Measurements from ENCODE around the gene IFNK.
A peak's percentile ranks its signal among the peaks of the same experiment; 100 is the strongest.

Gene IFNK

GRCh38 chr9:27542508-27542907 lies 18.4 kb downstream of the IFNK start:
- no peaks in the 10 kb centered on the region for H3K4me1 ChIP-seq
- no peaks in the 10 kb centered on the region for H3K36me3 ChIP-seq (ENCODE audit: control insufficient read depth, insufficient read depth, low read length)
- H3K79me2 ChIP-seq, result no peaks in the 10 kb centered on the region
- TF ChIP-seq, protein P1, sequence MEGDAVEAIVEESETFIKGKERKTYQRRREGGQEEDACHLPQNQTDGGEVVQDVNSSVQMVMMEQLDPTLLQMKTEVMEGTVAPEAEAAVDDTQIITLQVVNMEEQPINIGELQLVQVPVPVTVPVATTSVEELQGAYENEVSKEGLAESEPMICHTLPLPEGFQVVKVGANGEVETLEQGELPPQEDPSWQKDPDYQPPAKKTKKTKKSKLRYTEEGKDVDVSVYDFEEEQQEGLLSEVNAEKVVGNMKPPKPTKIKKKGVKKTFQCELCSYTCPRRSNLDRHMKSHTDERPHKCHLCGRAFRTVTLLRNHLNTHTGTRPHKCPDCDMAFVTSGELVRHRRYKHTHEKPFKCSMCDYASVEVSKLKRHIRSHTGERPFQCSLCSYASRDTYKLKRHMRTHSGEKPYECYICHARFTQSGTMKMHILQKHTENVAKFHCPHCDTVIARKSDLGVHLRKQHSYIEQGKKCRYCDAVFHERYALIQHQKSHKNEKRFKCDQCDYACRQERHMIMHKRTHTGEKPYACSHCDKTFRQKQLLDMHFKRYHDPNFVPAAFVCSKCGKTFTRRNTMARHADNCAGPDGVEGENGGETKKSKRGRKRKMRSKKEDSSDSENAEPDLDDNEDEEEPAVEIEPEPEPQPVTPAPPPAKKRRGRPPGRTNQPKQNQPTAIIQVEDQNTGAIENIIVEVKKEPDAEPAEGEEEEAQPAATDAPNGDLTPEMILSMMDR (IDR thresholded peaks at IDR 0.05), result no peak
- H3K27ac ChIP-seq, result no peak overlapping the region
- H3K4me2 ChIP-seq (ENCODE audit: low read length), result no peak overlapping the region
- no peak overlapping the region for H2AFZ ChIP-seq
- H3K27me3 ChIP-seq (ENCODE audit: control insufficient read depth, insufficient read depth, low read length), result no peaks in the 10 kb centered on the region
- no peak overlapping the region for H3K4me3 ChIP-seq (ENCODE audit: low read depth, low read length)
- H3K9ac ChIP-seq, result no peak overlapping the region
- H3K9me3 ChIP-seq (ENCODE audit: control insufficient read depth, low read length), result no peaks in the 10 kb centered on the region

GRCh38 chr9:27545471-27545870 lies 21.4 kb downstream of the IFNK start:
- no peaks in the 10 kb centered on the region for H3K4me1 ChIP-seq
- no peak overlapping the region for H3K4me3 ChIP-seq (ENCODE audit: low read depth, low read length)
- no peak overlapping the region for H3K9ac ChIP-seq
- TF ChIP-seq, protein P1 (IDR thresholded peaks at IDR 0.05), result no peak
- no peaks in the 10 kb centered on the region for H3K79me2 ChIP-seq
- H3K9me3 ChIP-seq (ENCODE audit: control insufficient read depth, low read length), result no peaks in the 10 kb centered on the region
- H2AFZ ChIP-seq, result no peak overlapping the region
- H3K36me3 ChIP-seq (ENCODE audit: control insufficient read depth, insufficient read depth, low read length), result peaks cover 3% of the 10 kb centered on the region
- no peak overlapping the region for H3K4me2 ChIP-seq (ENCODE audit: low read length)
- no peak overlapping the region for H3K27ac ChIP-seq
- no peaks in the 10 kb centered on the region for H3K27me3 ChIP-seq (ENCODE audit: control insufficient read depth, insufficient read depth, low read length)

DNA sequence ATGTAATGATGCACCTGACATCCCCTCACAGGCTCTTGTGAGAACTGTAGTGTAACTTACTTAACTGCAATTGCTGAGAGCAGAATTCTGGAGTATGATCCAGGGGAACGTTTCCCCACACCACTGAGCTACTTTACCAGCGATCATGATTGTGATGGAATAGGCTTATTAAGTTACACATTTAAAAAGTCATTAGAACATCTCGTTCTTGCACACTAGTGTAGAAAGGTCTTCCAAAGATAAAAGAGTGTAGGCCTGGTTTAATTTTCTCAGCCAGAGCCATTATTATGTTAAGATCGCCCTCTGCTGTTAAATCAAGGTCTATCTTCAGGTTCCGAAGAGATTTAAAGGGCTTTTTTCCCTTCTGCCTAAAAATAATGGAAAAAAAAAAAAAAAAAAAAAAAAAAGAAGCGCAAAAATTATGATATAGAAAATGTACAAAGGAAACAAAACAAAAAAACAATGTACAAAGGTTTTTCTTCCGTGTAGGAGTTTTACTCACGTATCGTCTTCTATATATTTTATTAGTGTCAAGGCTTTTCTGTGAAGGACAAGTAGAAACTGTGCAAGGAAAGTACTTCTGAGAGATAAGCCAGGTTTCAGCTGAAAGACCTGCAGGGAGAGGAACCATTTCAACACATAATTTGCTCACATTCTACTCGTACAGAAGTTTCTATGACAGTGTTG lies 24.1 kb downstream of the IFNK start:
- Histone ChIP-seq H3K4me3 (ENCODE audit: low read depth, low read length) (no peak overlapping the region), H3K4me2 (ENCODE audit: low read length) (no peak overlapping the region), H3K27me3 (ENCODE audit: control insufficient read depth, insufficient read depth, low read length) (no peaks in the 10 kb centered on the region), H3K27ac (no peak overlapping the region), H3K79me2 (no peaks in the 10 kb centered on the region), H3K36me3 (ENCODE audit: control insufficient read depth, insufficient read depth, low read length) (peaks cover 3% of the 10 kb centered on the region), H3K9me3 (ENCODE audit: control insufficient read depth, low read length) (no peaks in the 10 kb centered on the region), H3K4me1 (no peaks in the 10 kb centered on the region), H2AFZ (no peak overlapping the region), H3K9ac (no peak overlapping the region)
- TF ChIP-seq, protein P1 (IDR thresholded peaks at IDR 0.05), result peak; percentile 16

DNA sequence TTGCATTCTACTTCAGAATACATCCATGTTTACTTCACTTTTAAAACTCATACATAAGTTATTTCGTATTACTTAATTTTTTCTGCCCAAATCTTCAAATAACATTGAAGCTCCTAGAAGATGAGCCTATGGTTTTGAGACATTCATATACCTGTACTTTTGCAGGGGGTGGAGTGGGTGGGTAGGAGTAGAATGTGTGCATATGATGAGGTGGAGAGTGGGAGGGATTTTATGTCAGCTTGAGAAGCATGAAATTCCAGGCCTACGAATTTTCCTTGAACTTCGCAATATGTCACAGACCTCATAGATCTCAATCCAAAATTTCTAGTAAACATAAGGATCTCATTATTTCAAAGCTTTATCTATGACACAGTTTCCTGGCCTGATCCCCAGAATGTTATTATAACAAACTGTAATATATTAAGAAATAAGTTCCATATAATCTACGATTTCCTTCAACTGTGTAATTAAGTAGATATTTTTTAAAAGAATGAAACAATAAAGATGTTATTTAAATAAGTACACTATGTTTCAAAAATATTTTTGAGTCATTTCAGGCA lies 25.2 kb downstream of the IFNK start:
- Histone ChIP-seq H3K4me2 (ENCODE audit: low read length) (no peak overlapping the region), H3K27me3 (ENCODE audit: control insufficient read depth, insufficient read depth, low read length) (no peaks in the 10 kb centered on the region), H3K4me1 (no peaks in the 10 kb centered on the region), H3K9ac (no peak overlapping the region), H3K79me2 (no peaks in the 10 kb centered on the region), H3K27ac (no peak overlapping the region), H3K36me3 (ENCODE audit: control insufficient read depth, insufficient read depth, low read length) (peaks cover 3% of the 10 kb centered on the region), H3K4me3 (ENCODE audit: low read depth, low read length) (no peak overlapping the region), H3K9me3 (ENCODE audit: control insufficient read depth, low read length) (no peaks in the 10 kb centered on the region), H2AFZ (no peak overlapping the region)
- TF ChIP-seq, protein P1 (IDR thresholded peaks at IDR 0.05), result no peak

- H3K9me3 ChIP-seq (ENCODE audit: control insufficient read depth, low read length), result no peaks in the 10 kb centered on the region
- H3K79me2 ChIP-seq, result no peaks in the 10 kb centered on the region
Observed at GRCh38 chr9:27554712-27555111, 30.6 kb downstream of the IFNK start.

More at GRCh38 chr9:27554712-27555111, 30.6 kb downstream of the IFNK start:
- no peak overlapping the region for H3K4me3 ChIP-seq (ENCODE audit: low read depth, low read length)
- H3K4me1 ChIP-seq, result no peaks in the 10 kb centered on the region
- no peak overlapping the region for H3K9ac ChIP-seq
- TF ChIP-seq, protein P1 (IDR thresholded peaks at IDR 0.05), result no peak
- no peak overlapping the region for H3K27ac ChIP-seq
- no peak overlapping the region for H3K4me2 ChIP-seq (ENCODE audit: low read length)
- no peaks in the 10 kb centered on the region for H3K27me3 ChIP-seq (ENCODE audit: control insufficient read depth, insufficient read depth, low read length)
- no peak overlapping the region for H2AFZ ChIP-seq
- no peaks in the 10 kb centered on the region for H3K36me3 ChIP-seq (ENCODE audit: control insufficient read depth, insufficient read depth, low read length)

Measured in parathyroid adenoma (tissue), 2 donors.